ENCODE results near the gene GRIN2C.

Gene GRIN2C

DNA sequence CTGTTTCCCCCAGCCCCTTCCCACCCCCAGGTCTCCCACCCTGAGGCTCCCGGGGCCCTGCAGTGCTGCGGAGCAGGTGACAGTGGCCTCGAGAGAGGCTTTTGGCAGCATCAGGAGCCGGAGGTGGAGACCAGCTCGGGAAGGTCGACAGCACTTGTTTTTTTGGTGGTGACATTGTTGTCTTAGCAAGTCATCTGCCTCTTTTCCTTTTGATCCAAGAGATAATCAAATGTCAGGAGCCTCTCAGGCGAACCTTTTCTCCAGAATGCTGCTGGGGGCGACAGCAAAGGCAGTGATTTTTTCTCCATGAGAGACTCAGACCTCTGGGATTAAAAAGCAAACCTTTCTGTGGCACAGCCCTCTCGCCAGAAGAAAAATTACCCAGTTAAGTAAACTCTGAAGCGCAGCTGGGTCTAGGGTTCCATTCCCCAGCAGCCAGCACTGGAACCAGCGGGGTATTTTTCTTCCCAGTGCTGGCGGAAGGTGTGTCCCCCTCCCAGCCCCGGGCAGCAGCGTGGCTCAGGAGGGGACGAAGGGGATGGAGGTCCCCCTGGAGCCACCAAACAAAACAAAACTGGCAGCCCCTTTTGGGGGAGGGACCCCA lies 37.2 kb downstream of the GRIN2C start:
- no peak overlapping the region for H3K27ac ChIP-seq
- TF ChIP-seq ZFX (IDR thresholded peaks at IDR 0.05; ENCODE audit: borderline replicate concordance) = no peak
- TF ChIP-seq, protein P1, sequence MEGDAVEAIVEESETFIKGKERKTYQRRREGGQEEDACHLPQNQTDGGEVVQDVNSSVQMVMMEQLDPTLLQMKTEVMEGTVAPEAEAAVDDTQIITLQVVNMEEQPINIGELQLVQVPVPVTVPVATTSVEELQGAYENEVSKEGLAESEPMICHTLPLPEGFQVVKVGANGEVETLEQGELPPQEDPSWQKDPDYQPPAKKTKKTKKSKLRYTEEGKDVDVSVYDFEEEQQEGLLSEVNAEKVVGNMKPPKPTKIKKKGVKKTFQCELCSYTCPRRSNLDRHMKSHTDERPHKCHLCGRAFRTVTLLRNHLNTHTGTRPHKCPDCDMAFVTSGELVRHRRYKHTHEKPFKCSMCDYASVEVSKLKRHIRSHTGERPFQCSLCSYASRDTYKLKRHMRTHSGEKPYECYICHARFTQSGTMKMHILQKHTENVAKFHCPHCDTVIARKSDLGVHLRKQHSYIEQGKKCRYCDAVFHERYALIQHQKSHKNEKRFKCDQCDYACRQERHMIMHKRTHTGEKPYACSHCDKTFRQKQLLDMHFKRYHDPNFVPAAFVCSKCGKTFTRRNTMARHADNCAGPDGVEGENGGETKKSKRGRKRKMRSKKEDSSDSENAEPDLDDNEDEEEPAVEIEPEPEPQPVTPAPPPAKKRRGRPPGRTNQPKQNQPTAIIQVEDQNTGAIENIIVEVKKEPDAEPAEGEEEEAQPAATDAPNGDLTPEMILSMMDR (IDR thresholded peaks at IDR 0.05) = no peak

DNA sequence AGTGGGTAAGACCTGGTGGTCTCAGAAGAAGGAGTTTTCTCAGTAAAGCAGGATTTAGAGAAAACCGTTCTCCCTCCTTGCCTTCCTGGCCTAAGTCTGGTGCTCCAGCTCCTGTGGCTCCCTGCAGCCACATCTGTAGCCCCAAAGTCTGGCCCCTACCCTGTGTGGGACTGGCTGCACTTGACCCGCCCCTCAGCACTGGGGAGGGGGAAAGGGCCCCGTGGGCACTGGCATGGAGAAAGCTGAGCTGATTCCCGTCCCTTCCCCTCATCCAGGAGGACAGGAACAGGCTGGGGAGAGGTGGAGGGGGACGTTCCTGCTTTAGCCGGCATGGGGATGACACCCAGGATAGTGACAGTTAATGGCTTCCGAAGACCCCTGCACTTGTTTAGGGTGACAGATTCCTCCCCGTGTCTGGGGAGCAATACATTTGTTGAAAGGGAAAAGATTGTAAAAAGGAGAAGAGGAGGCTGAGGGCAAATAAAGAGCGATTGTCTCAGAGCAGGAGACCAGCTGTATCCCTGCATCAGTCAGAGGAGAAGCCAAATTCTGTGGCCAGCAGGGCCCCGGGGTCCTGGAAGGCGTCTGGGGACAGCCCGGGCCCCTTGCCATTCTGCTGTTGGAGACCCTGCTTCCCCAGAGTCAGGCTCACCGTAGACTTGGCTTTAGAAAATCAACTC lies 37.9 kb downstream of the GRIN2C start:
- no peak overlapping the region for H3K27ac ChIP-seq
- TF ChIP-seq ZFX (IDR thresholded peaks at IDR 0.05; ENCODE audit: borderline replicate concordance) = no peak
- TF ChIP-seq, protein P1 (IDR thresholded peaks at IDR 0.05) = no peak

DNA sequence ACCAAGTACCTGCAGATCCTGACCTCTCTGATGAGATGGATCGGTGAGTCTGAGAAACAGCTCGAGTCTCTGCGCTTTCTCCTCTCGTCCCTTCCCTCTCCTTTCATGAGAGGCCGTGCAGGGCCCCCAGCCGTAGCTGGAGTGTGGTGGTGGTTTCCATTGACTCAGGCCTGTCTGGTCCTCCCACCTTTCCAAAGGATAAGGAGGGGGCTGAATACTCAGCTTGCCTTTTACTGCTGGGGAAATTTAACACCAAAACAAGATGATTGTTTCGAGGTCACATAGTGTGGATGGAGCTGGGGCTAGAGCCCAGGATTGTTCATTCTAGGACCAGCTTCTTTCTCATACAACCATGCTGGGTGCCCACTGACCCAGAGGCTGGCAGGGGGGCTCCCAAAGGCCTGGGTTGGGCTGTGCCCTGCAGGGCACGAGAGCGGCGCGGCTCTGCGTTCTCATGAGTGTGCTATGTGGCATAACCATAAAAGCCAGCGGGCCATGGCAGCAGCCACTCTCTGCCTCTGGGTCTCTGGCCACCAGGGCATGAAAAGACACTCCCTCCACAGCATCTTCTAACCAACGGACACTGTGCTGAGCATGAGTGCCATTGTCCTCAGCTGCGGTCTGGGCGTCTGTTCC lies 39.8 kb downstream of the GRIN2C start:
- no peak for TF ChIP-seq ZFX (IDR thresholded peaks at IDR 0.05; ENCODE audit: borderline replicate concordance)
- TF ChIP-seq, protein P1 (IDR thresholded peaks at IDR 0.05) = no peak
- no peak overlapping the region for H3K27ac ChIP-seq

DNA sequence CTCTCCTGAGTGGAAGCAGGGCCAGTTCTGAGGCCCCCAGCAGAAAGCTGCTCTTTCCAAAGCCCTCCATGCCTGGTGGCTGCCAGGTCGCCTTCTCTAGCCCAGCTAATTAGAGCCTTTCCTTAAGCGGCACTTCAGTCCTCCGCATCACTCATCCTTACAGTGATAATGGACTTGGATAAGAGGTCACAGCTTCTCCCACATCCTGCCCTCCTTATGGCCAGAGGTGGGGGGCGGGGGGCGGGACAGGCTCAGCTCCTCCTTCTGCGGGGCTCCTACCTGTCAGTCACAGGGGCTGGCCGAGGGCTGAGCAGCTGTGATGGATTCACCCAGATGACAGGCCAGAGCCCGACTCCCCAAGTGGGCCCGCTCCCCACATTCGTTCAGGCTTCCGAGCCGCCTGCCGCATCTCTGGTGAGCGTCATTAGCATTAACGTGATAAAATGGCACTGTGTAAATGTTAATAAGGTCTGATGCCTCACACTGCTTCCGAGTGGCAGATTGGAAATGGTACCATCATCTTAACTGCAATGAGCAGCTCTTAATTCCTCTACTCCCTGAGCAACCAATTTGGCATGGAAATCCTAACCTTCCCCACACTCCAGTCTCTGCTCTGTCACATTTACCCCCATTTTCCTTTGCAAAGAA lies 41.3 kb downstream of the GRIN2C start:
- TF ChIP-seq ZFX (IDR thresholded peaks at IDR 0.05; ENCODE audit: borderline replicate concordance) = no peak
- TF ChIP-seq, protein P1 (IDR thresholded peaks at IDR 0.05) = no peak
- H3K27ac ChIP-seq = no peak overlapping the region

DNA sequence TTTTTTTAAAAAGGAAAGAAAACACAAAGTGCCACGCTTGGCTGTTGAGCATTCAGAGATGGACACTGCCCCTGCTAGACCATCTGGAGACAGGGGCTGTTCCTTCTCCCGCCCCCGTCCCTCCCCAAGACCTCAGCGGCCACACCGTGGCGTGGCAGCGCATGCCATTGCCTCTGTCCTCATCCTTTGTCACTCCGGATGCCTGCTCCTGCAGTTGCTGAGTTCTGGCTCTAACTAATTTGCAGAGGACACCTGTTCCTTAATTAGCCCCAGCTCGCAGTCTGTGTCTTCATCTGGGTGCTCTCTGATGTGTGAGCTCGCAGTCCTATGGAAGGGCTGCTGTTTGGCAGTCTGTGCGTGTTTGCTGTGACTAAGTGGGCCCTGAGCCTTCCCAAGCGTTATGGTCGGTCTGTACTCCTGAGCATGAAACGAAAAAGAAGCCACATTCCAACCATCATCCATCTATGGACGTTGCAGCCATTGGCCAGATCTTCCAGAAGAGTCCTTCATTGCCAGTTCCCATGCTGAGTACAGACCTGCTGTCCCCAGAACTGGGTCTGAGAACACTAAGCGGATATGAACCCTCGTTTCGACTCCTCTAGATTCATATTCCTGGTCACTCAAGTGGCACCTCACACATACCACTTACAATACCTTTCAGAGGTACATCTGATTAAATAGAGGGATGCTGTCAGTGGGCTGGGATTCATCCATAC lies 42.6 kb downstream of the GRIN2C start:
- no peak overlapping the region for H3K27ac ChIP-seq
- TF ChIP-seq ZFX (IDR thresholded peaks at IDR 0.05; ENCODE audit: borderline replicate concordance) = no peak
- TF ChIP-seq, protein P1 (IDR thresholded peaks at IDR 0.05) = no peak

DNA sequence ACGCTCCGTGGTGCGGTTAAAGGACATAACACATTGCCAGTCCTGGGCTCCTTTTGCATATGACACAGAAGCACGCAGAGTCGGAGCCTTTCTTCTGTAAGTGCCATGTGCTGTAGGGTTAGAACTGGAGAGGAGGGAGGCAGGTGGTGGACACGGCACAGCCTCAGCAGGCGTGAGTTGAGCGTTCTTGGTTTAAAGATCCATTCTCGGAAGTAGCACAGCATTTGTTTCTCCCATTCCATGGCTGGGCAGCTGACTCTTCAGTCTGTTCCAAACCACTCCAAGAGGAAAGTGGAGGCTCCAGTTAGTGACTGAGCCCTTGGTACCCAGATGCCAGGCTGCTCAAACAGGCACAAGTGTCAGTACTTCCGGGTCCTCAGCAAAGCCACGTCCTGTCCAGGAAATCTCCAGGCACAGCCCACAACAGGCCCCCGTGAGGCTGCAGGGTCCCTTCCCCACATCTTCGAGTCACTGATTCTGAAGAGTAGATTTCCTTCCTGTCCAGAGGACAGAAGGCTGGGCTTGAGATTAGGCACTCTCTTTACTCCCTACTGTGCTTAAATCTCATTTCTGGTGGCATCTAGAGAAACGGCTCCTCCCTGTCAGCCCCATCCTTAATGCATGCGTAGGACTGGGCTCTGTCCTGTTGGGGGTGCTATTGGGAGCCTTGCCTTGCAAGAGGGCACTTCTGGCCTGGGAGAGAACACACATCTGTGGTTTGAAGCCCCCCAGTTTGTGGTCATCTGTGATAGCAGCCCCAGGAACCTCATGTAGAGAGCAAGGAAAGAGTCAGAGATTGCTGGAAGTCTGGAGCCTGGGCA lies 43.9 kb downstream of the GRIN2C start:
- TF ChIP-seq ZFX (IDR thresholded peaks at IDR 0.05; ENCODE audit: borderline replicate concordance) = no peak
- TF ChIP-seq, protein P1 (IDR thresholded peaks at IDR 0.05) = peak; percentile 35; the same call in 1 of the 2 replicates
- H3K27ac ChIP-seq = no peak overlapping the region

Measured in 22Rv1 (cell line).